GM19351 (cell line): ENCODE data around the gene CYFIP2.

Source experiments
- ATAC-seq: cut with Tn5 transposase; IDR thresholded peaks from one replicate; pipeline ENCODE4 v1.9.1; 2021; ENCODE audit warnings: mild to moderate bottlenecking, moderate library complexity; ENCODE audit not compliant: unreplicated experiment

CYFIP2 gene

DNA sequence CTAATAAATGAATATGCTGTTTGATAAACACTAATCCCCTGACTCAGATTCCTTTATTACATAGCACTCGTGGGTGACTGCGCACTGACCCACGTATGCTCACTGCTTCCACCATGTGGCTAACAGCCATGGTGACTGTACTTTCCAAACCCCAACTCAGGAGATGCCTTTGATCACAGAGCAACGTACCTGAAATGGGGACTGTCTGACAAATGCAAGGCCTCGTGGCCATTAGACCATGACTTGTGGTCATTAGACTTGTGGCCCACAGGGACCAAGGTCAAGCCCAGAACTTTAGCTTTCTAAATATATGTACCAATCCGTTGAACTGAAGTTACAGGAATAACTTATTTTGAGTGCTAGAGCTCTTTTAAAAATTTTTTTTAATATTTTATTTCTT, 46.6 kb downstream of the CYFIP2 start:
- peak; percentile 97 for ATAC-seq

DNA sequence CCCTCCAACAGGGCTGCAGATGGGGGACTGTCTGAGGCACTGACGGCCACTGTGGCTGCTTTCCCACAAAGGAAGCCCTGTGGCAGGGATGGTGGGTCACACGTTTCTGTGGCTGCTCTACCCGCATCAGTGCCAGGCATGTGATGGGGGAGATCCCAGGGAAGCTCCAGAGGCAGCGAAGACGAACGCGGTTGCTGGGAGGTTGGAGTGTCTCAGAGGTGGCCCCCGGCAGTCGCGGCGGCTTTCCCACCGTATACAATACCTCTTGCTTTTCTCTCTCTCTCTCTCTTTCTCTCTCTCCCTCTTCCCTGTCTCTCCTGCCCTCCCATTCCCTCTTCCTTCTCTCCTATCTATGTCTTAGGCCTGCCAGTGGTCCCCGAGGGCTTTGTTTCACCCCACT, 56.7 kb downstream of the CYFIP2 start:
- ATAC-seq = no peak

DNA sequence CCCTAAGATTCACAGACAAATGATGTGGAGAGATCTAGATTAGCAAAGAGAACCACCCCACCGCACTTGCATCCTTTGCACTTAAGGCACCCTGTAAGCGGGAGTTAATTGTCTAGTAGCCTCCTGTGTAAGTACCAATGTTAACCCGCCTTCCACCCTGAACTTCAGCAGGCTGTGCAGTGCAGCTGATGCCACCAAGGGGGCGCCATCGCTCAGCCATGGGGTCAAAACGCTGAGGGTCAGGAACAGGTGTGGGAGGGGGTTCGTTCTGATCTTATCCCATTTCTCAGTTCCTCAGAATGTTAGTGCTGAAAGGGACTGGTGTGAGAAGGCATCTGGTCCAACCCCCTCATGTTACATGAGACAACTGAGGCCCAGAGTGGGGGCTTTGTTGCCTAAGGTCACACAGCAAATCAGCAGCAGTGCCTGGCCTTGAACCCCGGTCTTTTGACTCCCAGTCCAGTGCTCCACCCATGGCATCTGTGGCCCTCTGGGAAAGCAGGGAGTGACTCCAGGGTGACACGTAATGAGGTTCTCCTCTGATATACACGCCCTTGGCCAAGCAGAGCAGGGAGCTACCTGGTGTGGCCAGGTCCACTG, 57.3 kb downstream of the CYFIP2 start:
- ATAC-seq = no peak

- ATAC-seq = no peak
Measured at GRCh38 chr5:157324237-157324636, 58.3 kb downstream of the CYFIP2 start.

DNA sequence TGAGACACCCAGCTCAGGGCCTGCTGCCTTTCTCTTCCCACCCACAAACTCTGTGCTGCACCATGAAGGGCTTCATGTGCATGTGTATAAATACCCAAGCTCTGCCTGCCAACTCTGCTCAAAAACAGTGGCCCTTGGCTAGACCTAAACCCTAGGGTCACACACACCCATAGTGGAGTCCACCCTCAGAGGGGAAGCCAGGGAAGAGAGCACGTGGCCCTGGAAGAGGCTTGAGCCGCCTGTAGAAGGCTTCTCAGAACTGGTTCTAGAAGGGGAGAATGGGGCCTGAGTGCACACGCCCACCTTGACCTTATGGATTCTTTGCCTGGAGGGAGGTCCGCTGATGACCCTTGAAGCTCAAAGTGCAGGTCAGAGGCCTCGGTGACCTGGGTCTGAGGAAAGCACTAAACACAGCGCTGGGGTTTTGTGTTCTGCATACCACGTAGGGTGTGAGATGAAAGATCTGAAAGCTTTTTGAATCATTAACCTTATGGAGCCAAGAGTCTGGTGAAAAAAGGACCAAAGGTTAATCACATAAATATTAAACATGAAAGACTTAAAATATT, 60.6 kb downstream of the CYFIP2 start:
- ATAC-seq = no peak

DNA sequence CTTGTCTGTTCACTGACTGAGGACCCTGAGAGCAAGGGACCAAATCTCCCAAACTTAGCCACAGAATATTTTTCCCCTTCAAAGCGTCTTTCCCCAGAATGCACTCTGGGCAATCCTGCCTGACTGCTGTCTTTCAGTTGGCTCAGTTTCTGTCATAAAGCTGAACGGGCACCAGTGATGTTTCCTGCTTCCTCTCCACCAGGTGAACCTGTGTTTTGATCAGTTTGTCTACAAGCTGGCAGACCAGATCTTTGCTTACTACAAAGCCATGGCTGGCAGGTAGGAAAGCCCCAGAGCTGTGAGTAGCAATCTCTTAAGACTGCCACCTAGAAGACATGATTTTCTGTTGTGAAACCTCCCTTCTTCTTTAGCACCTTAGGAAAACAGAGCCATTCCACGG, 61.8 kb downstream of the CYFIP2 start:
- ATAC-seq = no peak

DNA sequence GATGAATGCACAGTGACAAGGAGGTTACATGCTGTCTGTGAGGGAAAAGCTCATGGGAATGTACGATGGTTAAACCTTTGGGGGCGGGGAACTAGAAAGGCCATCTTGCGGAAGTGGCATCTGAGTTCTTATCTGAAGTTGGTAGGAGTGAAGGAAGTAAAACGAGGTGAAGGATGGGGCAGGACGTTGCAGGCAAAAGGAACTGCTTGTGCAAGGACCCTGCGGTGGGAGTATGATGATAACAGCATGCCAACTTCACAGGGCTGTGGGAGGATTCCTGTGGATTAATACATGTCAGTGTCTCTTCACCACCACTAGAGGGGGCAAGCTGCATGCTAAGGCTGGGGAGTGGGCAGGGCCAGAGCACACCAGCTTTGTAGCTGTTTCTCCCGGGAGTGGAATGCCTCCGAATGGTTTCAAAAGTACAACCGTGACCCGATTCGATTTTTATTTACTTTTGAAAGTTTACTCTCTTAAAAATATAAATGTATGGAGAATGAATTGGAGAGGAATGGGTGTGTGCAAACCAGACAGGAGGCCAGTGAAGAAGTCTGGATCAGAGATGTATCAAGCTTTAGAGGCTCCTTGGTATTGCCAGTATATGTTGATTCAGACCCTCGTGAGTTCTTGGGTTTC, 62.5 kb downstream of the CYFIP2 start:
- ATAC-seq = peak; percentile 98

GRCh38 chr5:157331807-157332206, 65.9 kb downstream of the CYFIP2 start:
- ATAC-seq = no peak

GRCh38 chr5:157335534-157336422, 69.9 kb downstream of the CYFIP2 start:
- no peak for ATAC-seq

DNA sequence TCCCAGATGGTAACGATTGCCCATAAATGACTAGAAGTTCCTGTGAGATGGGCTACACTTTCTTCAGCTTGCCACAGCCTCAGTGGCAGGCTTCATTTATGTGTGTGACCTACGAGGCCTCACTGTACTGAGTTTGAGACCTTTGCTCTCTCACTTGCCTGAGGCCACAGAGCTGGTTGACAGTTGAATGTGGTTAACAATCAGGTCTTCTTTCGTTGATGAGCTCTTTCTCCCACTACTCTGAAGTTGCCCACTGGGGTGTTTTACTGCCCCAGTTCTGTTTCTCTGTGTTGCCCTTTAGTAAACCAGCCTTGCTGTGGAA, 70.5 kb downstream of the CYFIP2 start:
- ATAC-seq = no peak

DNA sequence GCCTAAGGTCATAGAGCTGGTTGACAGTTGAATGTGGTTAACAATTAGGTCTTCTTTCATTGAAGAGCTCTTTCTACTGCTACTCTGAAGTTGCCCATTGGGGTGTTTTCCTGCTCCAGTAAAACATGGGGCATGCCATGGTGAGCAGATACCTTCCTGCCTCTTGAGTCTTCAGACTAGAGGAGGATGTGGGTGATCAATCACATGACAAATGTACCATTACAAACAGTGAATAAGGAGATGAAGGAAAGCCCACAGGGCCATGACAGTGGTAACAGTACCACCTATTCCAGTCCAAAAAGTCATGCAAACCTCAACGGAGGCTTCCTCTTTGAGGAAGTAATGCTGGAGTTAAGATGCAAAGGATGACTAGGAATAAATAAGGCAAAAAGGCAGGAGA, 73.5 kb downstream of the CYFIP2 start:
- ATAC-seq = no peak

GRCh38 chr5:157342822-157343402, 77.0 kb downstream of the CYFIP2 start:
- ATAC-seq = no peak

GRCh38 chr5:157343842-157344790, 78.2 kb downstream of the CYFIP2 start:
- no peak for ATAC-seq

GRCh38 chr5:157345067-157345466, 79.1 kb downstream of the CYFIP2 start:
- ATAC-seq = no peak

DNA sequence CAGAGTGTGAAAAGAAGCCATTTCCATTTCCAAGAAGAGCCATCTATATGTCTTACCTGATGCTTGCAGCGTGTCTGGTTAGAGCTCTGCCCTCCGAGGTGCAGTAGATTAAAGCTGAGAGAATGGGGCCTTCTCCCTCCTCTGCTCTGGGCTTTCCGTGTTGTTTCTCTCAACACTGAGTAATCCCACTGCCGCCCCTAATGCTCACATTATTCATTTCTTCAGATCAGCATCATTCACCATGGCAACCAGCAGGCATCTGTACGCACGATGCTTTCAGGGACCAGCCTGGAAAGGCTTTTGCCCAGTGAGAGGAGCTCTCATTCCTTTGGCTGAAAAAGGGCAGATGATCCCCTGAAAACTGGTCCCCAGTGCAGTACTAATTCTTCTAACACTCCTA, 79.6 kb downstream of the CYFIP2 start:
- no peak for ATAC-seq

GRCh38 chr5:157347301-157348048, 81.6 kb downstream of the CYFIP2 start:
- ATAC-seq = no peak

DNA sequence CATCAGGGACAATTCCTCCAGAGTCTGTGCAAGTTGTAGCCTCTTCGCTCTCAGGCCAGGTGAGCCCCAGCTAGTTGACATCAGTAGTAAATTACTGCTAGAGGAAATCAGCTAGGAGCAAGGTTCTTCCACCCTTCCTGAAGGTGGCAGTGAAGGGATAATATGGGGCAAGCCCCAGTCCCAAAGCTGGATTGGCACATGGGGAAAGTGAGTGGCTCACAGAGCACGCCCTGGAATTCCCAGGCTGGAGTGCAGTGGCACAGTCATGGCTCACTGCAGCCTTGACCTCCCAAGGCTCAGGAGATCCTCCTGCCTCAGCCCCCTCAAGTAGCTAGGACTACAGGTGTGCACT, 82.1 kb downstream of the CYFIP2 start:
- ATAC-seq = no peak

DNA sequence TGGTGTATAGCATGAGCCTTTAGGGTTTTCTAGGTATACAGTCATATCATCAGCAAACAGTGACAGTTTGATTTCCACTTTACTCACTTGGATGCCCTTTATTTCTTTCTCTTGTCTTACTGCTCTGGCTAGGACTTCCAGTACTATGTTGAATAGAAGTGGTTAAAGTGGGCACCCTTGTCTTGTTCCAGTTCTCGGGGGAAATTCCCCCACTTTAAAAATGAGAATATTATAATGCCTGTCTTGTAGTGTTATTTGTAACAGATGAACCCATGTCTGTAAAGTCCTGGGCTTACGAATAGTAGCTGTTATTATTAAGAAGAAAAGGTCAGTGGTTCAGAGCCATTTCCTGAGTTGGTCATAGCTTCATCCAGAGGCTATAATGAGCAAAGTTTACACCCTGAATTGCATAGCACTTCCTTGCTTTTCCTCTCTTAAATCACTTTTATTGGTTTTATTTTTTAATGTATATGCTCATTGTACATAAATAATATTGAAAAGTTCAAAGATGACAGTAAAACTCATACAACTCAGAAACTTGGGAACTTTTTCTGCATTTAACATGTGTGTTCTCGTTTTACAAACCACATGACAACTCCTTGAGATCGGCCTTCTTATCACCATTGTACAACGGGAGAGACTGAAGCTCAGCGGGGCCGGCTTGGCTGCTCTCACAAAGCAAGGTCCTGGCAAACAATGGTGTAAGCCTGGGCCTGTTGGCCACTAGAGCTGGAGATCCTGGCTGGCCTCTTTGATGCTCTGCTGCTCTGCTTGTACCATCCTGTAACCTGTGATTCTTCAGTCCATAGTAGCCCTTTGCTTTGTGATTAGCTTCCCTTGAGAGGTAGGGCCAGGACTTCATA, 85.2 kb downstream of the CYFIP2 start:
- ATAC-seq = peak; percentile 56

- no peak for ATAC-seq
Measured at GRCh38 chr5:157351802-157352092, 85.8 kb downstream of the CYFIP2 start.
